GM23248 (cell line): Measurements from ENCODE around the gene ATP10A. TPM values are rescaled to one million over a fixed set of nuclear protein-coding genes. Genes with fewer than 3 reads are reported as not detected.

Experiments used
- DNase-seq: peaks from one replicate; pipeline ENCODE4 v3.0.0-alpha.2; 2015
- H2AFZ ChIP-seq: fragments of 200-600 bp; sonication (generic); 2 replicates; pipeline ENCODE4 v1.6.1; 2016; ENCODE audit warnings: antibody characterized with exemption
- H3F3A ChIP-seq: fragments of 200-600 bp; sonication (generic); 2 replicates; pipeline ENCODE4 v1.6.1; 2016; ENCODE audit warnings: mild to moderate bottlenecking, antibody characterized with exemption, mixed run types; ENCODE audit not compliant: insufficient read depth
- H3K27ac ChIP-seq: fragments of 200-600 bp; sonication (generic); 2 replicates; pipeline ENCODE4 v1.5.1; 2016; ENCODE audit warnings: mild to moderate bottlenecking
- H3K27me3 ChIP-seq: fragments of 200-600 bp; sonication (generic); replicated peaks from 2 replicates; pipeline ENCODE4 v1.6.1; 2016; ENCODE audit warnings: mild to moderate bottlenecking; ENCODE audit not compliant: insufficient read depth
- H3K36me3 ChIP-seq: fragments of 200-600 bp; sonication (generic); 2 replicates; pipeline ENCODE4 v1.6.1; 2016; ENCODE audit warnings: low read depth, mild to moderate bottlenecking
- H3K4me1 ChIP-seq: fragments of 200-600 bp; sonication (generic); 2 replicates; pipeline ENCODE4 v1.6.1; 2016; ENCODE audit warnings: mild to moderate bottlenecking; ENCODE audit not compliant: insufficient read depth
- H3K4me2 ChIP-seq: fragments of 200-600 bp; sonication (generic); one replicate; pipeline ENCODE4 v1.6.1; 2016; ENCODE audit warnings: mild to moderate bottlenecking; ENCODE audit not compliant: unreplicated experiment
- H3K4me3 ChIP-seq: fragments of 200-600 bp; sonication (generic); 2 replicates; pipeline ENCODE4 v1.5.1; 2016; ENCODE audit warnings: mild to moderate bottlenecking
- H3K79me2 ChIP-seq: fragments of 200-600 bp; sonication (generic); 2 replicates; pipeline ENCODE4 v1.6.1; 2016; ENCODE audit warnings: mild to moderate bottlenecking; ENCODE audit not compliant: insufficient read depth
- H3K9ac ChIP-seq: fragments of 200-600 bp; sonication (generic); 2 replicates; pipeline ENCODE4 v1.6.1; 2016; ENCODE audit warnings: mild to moderate bottlenecking
- H3K9me2 ChIP-seq: fragments of 200-600 bp; sonication (generic); 2 replicates; pipeline ENCODE4 v1.6.1; 2016; ENCODE audit warnings: mixed run types, mild to moderate bottlenecking, moderate library complexity; ENCODE audit not compliant: insufficient read depth
- H3K9me3 ChIP-seq: fragments of 200-600 bp; sonication (generic); one replicate; pipeline ENCODE4 v1.6.1; 2017; ENCODE audit warnings: low read depth
- H4K20me1 ChIP-seq: fragments of 200-600 bp; sonication (generic); 2 replicates; pipeline ENCODE4 v1.6.0; 2016; ENCODE audit not compliant: insufficient read depth
- EZH2 ChIP-seq: fragments of 200-600 bp; sonication (generic); IDR thresholded peaks from 2 replicates; pipeline ENCODE4 v1.6.1; 2018; ENCODE audit warnings: antibody characterized with exemption, mild to moderate bottlenecking; ENCODE audit not compliant: insufficient read depth, poor library complexity, severe bottlenecking
- EZH2phosphoT487 ChIP-seq: fragments of 200-600 bp; sonication (generic); IDR thresholded peaks from 2 replicates; pipeline ENCODE4 v1.6.1; 2018; ENCODE audit warnings: antibody characterized with exemption, moderate library complexity, mild to moderate bottlenecking, low read depth; ENCODE audit not compliant: insufficient read depth
- WGBS, 2 experiments: methylation state at CpG; one replicate each; pipeline ENCODE4 v1.1.6; 2015 to 2017; ENCODE audit warnings: low lambda C conversion rate in 2 of 2, low coverage in 1 of 2; ENCODE audit errors: missing lambda C conversion rate in 2 of 2; 5-methylcytosine and 5-hydroxymethylcytosine counted together
- in situ Hi-C: fragments of 300-500 bp; cut with MboI; formaldehyde crosslinking; loops from 2 replicates; pipeline ENCODE4 v1.15.0; 2020
- polyA plus RNA-seq: library from polyadenylated mRNA; unstranded; fragments of >200 nt; fragmentation: Nextera tagmentation; extraction: Ambion mirVana; gene quantifications from 2 replicates; pipeline ENCODE4 v1.2.1, GENCODE V29; 2016
- total RNA-seq: library from RNA; depleted of rRNA; stranded (reverse); fragments of >200 nt; shearing (Covaris generic); gene quantifications from 2 replicates; pipeline ENCODE4 v1.2.3, GENCODE V29; 2014

The ATP10A gene
- total and polyA plus RNA-seq, 2 experiments from 2014 or later, result 20.4 to 64.1 TPM

GRCh38 chr15:25728816-25729215 is 134.3 kb downstream of the ATP10A start:
- in situ Hi-C loops, result no loop called here
- WGBS, 2 experiments, result 87 to 90% methylated on average over 15 of the region's 15 CpGs

GRCh38 chr15:25727867-25728600 is 135.1 kb downstream of the ATP10A start:
- TF ChIP-seq EZH2phosphoT487 (no peak), EZH2 (no peak)
- H4K20me1 ChIP-seq, result no peaks in the 10 kb centered on the region
- H3K4me1 ChIP-seq, result no peaks in the 10 kb centered on the region
- no peak overlapping the region for H3K9ac ChIP-seq
- H3K27me3 ChIP-seq, result no peaks in the 10 kb centered on the region
- peaks cover 11% of the 10 kb centered on the region; the same call in 1 of the 2 replicates for H3K79me2 ChIP-seq
- no peak for DNase-seq
- H3F3A ChIP-seq, result no peaks in the 10 kb centered on the region
- peaks cover 21% of the 10 kb centered on the region for H3K36me3 ChIP-seq
- no peak overlapping the region for H3K4me2 ChIP-seq
- 87 to 88% methylated on average over 18 of the region's 18 CpGs for WGBS, 2 experiments
- no peak overlapping the region for H3K4me3 ChIP-seq
- in situ Hi-C loops, result no loop called here
- no peaks in the 10 kb centered on the region for H3K9me2 ChIP-seq
- H2AFZ ChIP-seq, result no peak overlapping the region
- H3K9me3 ChIP-seq, result no peaks in the 10 kb centered on the region
- H3K27ac ChIP-seq, result no peak overlapping the region

More at GRCh38 chr15:25728816-25729215, 134.3 kb downstream of the ATP10A start:
- no peaks in the 10 kb centered on the region for H3K9me2 ChIP-seq
- no peak overlapping the region for H2AFZ ChIP-seq
- H3K9ac ChIP-seq, result no peak overlapping the region
- no peak for TF ChIP-seq EZH2phosphoT487
- no peak for TF ChIP-seq EZH2
- no peak overlapping the region for H3K4me3 ChIP-seq
- no peaks in the 10 kb centered on the region for H3F3A ChIP-seq
- H3K27ac ChIP-seq, result no peak overlapping the region
- H3K36me3 ChIP-seq, result peaks cover 17% of the 10 kb centered on the region
- H3K9me3 ChIP-seq, result no peaks in the 10 kb centered on the region
- H3K27me3 ChIP-seq, result no peaks in the 10 kb centered on the region
- peaks cover 11% of the 10 kb centered on the region; the same call in 1 of the 2 replicates for H3K79me2 ChIP-seq
- H3K4me2 ChIP-seq, result no peak overlapping the region
- no peaks in the 10 kb centered on the region for H4K20me1 ChIP-seq
- DNase-seq, result no peak
- H3K4me1 ChIP-seq, result no peaks in the 10 kb centered on the region

GRCh38 chr15:25727116-25727515 is 136.0 kb downstream of the ATP10A start:
- no peaks in the 10 kb centered on the region for H4K20me1 ChIP-seq
- H3K9ac ChIP-seq, result no peak overlapping the region
- no peaks in the 10 kb centered on the region for H3K9me3 ChIP-seq
- H3K9me2 ChIP-seq, result no peaks in the 10 kb centered on the region
- 94 to 98% methylated on average over 13 to 15 of the region's 15 CpGs for WGBS, 2 experiments
- H3K36me3 ChIP-seq, result peaks cover 28% of the 10 kb centered on the region
- H3K79me2 ChIP-seq, result peaks cover 9% of the 10 kb centered on the region; the same call in 1 of the 2 replicates
- DNase-seq, result no peak
- no peak overlapping the region for H3K4me3 ChIP-seq
- no peaks in the 10 kb centered on the region for H3K27me3 ChIP-seq
- TF ChIP-seq EZH2, result no peak
- no peak for TF ChIP-seq EZH2phosphoT487
- no peak overlapping the region for H2AFZ ChIP-seq
- no peak overlapping the region for H3K4me2 ChIP-seq
- H3F3A ChIP-seq, result no peaks in the 10 kb centered on the region
- no peaks in the 10 kb centered on the region for H3K4me1 ChIP-seq
- in situ Hi-C loops, result no loop called here
- H3K27ac ChIP-seq, result no peak overlapping the region

- WGBS, 2 experiments, result 95 to 97% methylated on average over 14 of the region's 14 CpGs
- H4K20me1 ChIP-seq, result no peaks in the 10 kb centered on the region
- DNase-seq, result no peak
- no peak overlapping the region for H3K4me2 ChIP-seq
- H3K9ac ChIP-seq, result no peak overlapping the region
- no peaks in the 10 kb centered on the region for H3K9me2 ChIP-seq
- H3K4me1 ChIP-seq, result no peaks in the 10 kb centered on the region
- TF ChIP-seq EZH2, result no peak
- TF ChIP-seq EZH2phosphoT487, result no peak
- peaks cover 35% of the 10 kb centered on the region for H3K36me3 ChIP-seq
- H3F3A ChIP-seq, result no peaks in the 10 kb centered on the region
- H3K27me3 ChIP-seq, result no peaks in the 10 kb centered on the region
- no peak overlapping the region for H3K27ac ChIP-seq
- no peak overlapping the region for H3K4me3 ChIP-seq
- in situ Hi-C loops, result no loop called here
- no peaks in the 10 kb centered on the region for H3K9me3 ChIP-seq
- no peak overlapping the region for H2AFZ ChIP-seq
- H3K79me2 ChIP-seq, result no peaks in the 10 kb centered on the region
These were observed 137.4 kb downstream of the ATP10A start for GRCh38 chr15:25725758-25726157.
